22Rv1 (cell line): Measurements from ENCODE around the gene HMGA1.

Experiments used
- CTCF ChIP-seq: fragments of 450-650 bp; IDR thresholded peaks from 2 replicates; pipeline ENCODE4 v1.5.1; 2017; ENCODE audit warnings: mild to moderate bottlenecking
- ZFX ChIP-seq: fragments of 450-650 bp; IDR thresholded peaks from 2 replicates; pipeline ENCODE4 v1.6.1; 2017; ENCODE audit warnings: antibody characterized with exemption, borderline replicate concordance

GRCh38 chr6:34281702-34282334 is 45.1 kb downstream of the HMGA1 start:
- TF ChIP-seq CTCF (no peak), ZFX (no peak)
